ENCODE measurements around the gene CBR4.

GRCh38 chr4:169013396-169013795 is 3.3 kb upstream of the CBR4 start:
- no peak for TF ChIP-seq CTCF (IDR thresholded peaks at IDR 0.05 in 8 of 11, conservative IDR thresholded peaks at IDR 0.05 in 3 of 11)
- TF ChIP-seq POLR2AphosphoS5 (IDR thresholded peaks at IDR 0.05) = no peak
- TF ChIP-seq POLR2A (IDR thresholded peaks at IDR 0.05) = no peak

Measured in spleen (tissue), 7 donors.